Raji (cell line): ENCODE measurements around the gene LEP.

ENCODE experiments used
- POLR2A ChIP-seq: IDR thresholded peaks from 2 replicates; pipeline ENCODE4 v1.6.1; 2011; ENCODE audit warnings: low read depth, low read length, control low read depth; ENCODE audit not compliant: insufficient read depth

The LEP gene

GRCh38 chr7:128206747-128207500, 34.2 kb upstream of the LEP start:
- no peak for TF ChIP-seq POLR2A

- TF ChIP-seq POLR2A, result no peak
Observed at GRCh38 chr7:128207609-128208008, 33.5 kb upstream of the LEP start.

- TF ChIP-seq POLR2A, result no peak
Observed at GRCh38 chr7:128209229-128210035, 31.6 kb upstream of the LEP start.

- no peak for TF ChIP-seq POLR2A
Observed at GRCh38 chr7:128210036-128210347, 31.1 kb upstream of the LEP start.

- TF ChIP-seq POLR2A, result no peak
Observed at GRCh38 chr7:128210590-128211570, 30.2 kb upstream of the LEP start.

GRCh38 chr7:128211626-128212025, 29.5 kb upstream of the LEP start:
- TF ChIP-seq POLR2A, result no peak

- TF ChIP-seq POLR2A, result no peak
Observed at GRCh38 chr7:128214463-128214862, 26.6 kb upstream of the LEP start.

- no peak for TF ChIP-seq POLR2A
Observed at GRCh38 chr7:128215281-128215680, 25.8 kb upstream of the LEP start.

- TF ChIP-seq POLR2A, result no peak
Observed at GRCh38 chr7:128215739-128216138, 25.3 kb upstream of the LEP start.

GRCh38 chr7:128217030-128217805, 23.9 kb upstream of the LEP start:
- TF ChIP-seq POLR2A, result no peak

- no peak for TF ChIP-seq POLR2A
Observed at GRCh38 chr7:128217967-128218652, 23.0 kb upstream of the LEP start.

- TF ChIP-seq POLR2A, result no peak
Observed at GRCh38 chr7:128219636-128220035, 21.4 kb upstream of the LEP start.

GRCh38 chr7:128221929-128222403, 19.1 kb upstream of the LEP start:
- no peak for TF ChIP-seq POLR2A
